Calu3 (cell line): ENCODE results near the gene TXK. TPM values are rescaled to one million over a fixed set of nuclear protein-coding genes. Genes with fewer than 3 reads are reported as not detected.

ENCODE experiments used
- Bru-seq: library from RNA; stranded (reverse); fragments of 400-500 nt; gene quantifications from one replicate; lab custom pipeline; 2021; lab: Mats Ljungman, UMichigan
- BruChase-seq, 2 experiments: library from RNA; stranded (reverse); fragments of 400-500 nt; gene quantifications; one replicate each; lab custom pipeline; 2021; lab: Mats Ljungman, UMichigan
- BruUV-seq: library from RNA; stranded (reverse); fragments of 400-500 nt; replicated peaks from 2 replicates; lab custom pipeline; 2021; lab: Mats Ljungman, UMichigan
- CTCF ChIA-PET: fragments of 300-600 bp; sonication (Branson Sonifier 250); formaldehyde crosslinking; loops from one replicate; lab custom pipeline; 2022; ENCODE audit warnings: antibody characterized with exemption; lab: Charles Lee
- DNase-seq: peaks from one replicate; pipeline ENCODE4 v3.0.0; 2022
- H3K27ac Mint-ChIP-seq: one replicate; pipeline ENCODE4 v1.8.0; 2022; ENCODE audit warnings: mixed read lengths; ENCODE audit not compliant: unreplicated experiment
- H3K27me3 Mint-ChIP-seq: one replicate; pipeline ENCODE4 v1.8.0; 2022; ENCODE audit warnings: mixed read lengths; ENCODE audit not compliant: unreplicated experiment
- H3K36me3 Mint-ChIP-seq: one replicate; pipeline ENCODE4 v1.8.0; 2022; ENCODE audit warnings: mild to moderate bottlenecking, moderate library complexity, mixed read lengths; ENCODE audit not compliant: insufficient read depth, unreplicated experiment
- H3K4me1 Mint-ChIP-seq: one replicate; pipeline ENCODE4 v1.8.0; 2022; ENCODE audit warnings: mild to moderate bottlenecking, low read depth, mixed read lengths; ENCODE audit not compliant: unreplicated experiment
- H3K4me3 Mint-ChIP-seq: one replicate; pipeline ENCODE4 v1.8.0; 2022; ENCODE audit warnings: mild to moderate bottlenecking, low read depth, moderate library complexity, mixed read lengths; ENCODE audit not compliant: unreplicated experiment
- H3K9me3 Mint-ChIP-seq: one replicate; pipeline ENCODE4 v1.8.0; 2022; ENCODE audit warnings: low read depth, mixed read lengths; ENCODE audit not compliant: unreplicated experiment
- CTCF ChIP-seq: fragments of 200-600 bp; IDR thresholded peaks from one replicate; pipeline ENCODE4 v1.8.0; 2022; ENCODE audit warnings: antibody characterized with exemption; ENCODE audit not compliant: unreplicated experiment
- intact Hi-C: fragments of 100-400 bp; cut with micrococcal nuclease; formaldehyde crosslinking; loops from one replicate; pipeline ENCODE4 v1.10.0; 2022; ENCODE audit not compliant: unreplicated experiment
- long read RNA-seq: library from polyadenylated mRNA; stranded (forward); transcript quantifications from one replicate; pipeline ENCODE4 v2.0.0, GENCODE V29; 2022
- total RNA-seq: library from RNA; stranded (reverse); gene quantifications from 2 replicates; pipeline ENCODE4 v1.2.3, GENCODE V29; 2022

The TXK gene
- 2.8 and 4.6 TPM in 2 replicates for total RNA-seq
- Bru-seq, nascent RNA, result percentile 46 among the genes with signal in this experiment
- BruChase-seq, experiment 1, labeled RNA remaining after a 6-hour chase, result percentile 46 among the genes with signal in this experiment
- BruChase-seq, experiment 2, labeled RNA remaining after a 2-hour chase, result percentile 45 among the genes with signal in this experiment
- long read RNA-seq, partial matches to known transcripts, result 0 of 4 reads
- long read RNA-seq, other reads (novel, unspliced or antisense), result 0 of 4 reads

- Mint-ChIP-seq H3K27ac (no peak within 1 kb of the TSS), H3K4me1 (peaks cover 16% of the 10 kb centered on the region), H3K9me3 (no peaks in the 10 kb centered on the region), H3K4me3 (no peak within 1 kb of the TSS), H3K27me3 (no peaks in the 10 kb centered on the region), H3K36me3 (no peaks in the 10 kb centered on the region)
- no TSS peak for BruUV-seq
- intact Hi-C loops, result no loop called here
- no peak for DNase-seq
- TF ChIP-seq CTCF, result no peak
- CTCF ChIA-PET, result no interaction called here
Observed at GRCh38 chr4:48134081-48134480, at the start of gene TXK. Gene TXK (minus strand): TSS chr4:48134250. CDS start chr4:48134170, 80 bp downstream.

GRCh38 chr4:48180234-48180633 lies 46.2 kb upstream of the TXK start:
- Mint-ChIP-seq H3K4me1 (no peaks in the 10 kb centered on the region), H3K4me3 (no peak overlapping the region), H3K9me3 (no peaks in the 10 kb centered on the region), H3K27ac (no peak overlapping the region), H3K36me3 (no peaks in the 10 kb centered on the region), H3K27me3 (no peaks in the 10 kb centered on the region)
- CTCF ChIA-PET, result no interaction called here
- DNase-seq, result no peak
- intact Hi-C loops, result no loop called here
- TF ChIP-seq CTCF, result no peak
- no TSS peak for BruUV-seq

- TF ChIP-seq CTCF, result no peak
- intact Hi-C loops, result loop anchor here (10.0 kb wide), 1 partner anchor 96 kb away; no protein-coding TSS in a partner anchor
- Mint-ChIP-seq H3K9me3 (no peaks in the 10 kb centered on the region), H3K4me1 (peaks cover under 1% of the 10 kb centered on the region), H3K27ac (no peak overlapping the region), H3K27me3 (no peaks in the 10 kb centered on the region), H3K36me3 (no peaks in the 10 kb centered on the region), H3K4me3 (no peak overlapping the region)
- no TSS peak for BruUV-seq
- no peak for DNase-seq
- CTCF ChIA-PET, result no interaction called here
Observed at GRCh38 chr4:48178931-48179330, 44.9 kb upstream of the TXK start.

GRCh38 chr4:48175806-48176205 lies 41.8 kb upstream of the TXK start:
- H3K27me3 Mint-ChIP-seq, result no peaks in the 10 kb centered on the region
- H3K4me3 Mint-ChIP-seq, result no peak overlapping the region
- no peak overlapping the region for H3K27ac Mint-ChIP-seq
- H3K36me3 Mint-ChIP-seq, result no peaks in the 10 kb centered on the region
- H3K4me1 Mint-ChIP-seq, result peaks cover 8% of the 10 kb centered on the region
- TF ChIP-seq CTCF, result no peak
- no TSS peak for BruUV-seq
- DNase-seq, result no peak
- CTCF ChIA-PET, result no interaction called here
- intact Hi-C loops, result loop anchor here (10.0 kb wide), 1 partner anchor 99 kb away; no protein-coding TSS in a partner anchor
- H3K9me3 Mint-ChIP-seq, result no peaks in the 10 kb centered on the region
